Lower leg skin (tissue), 3 donors: ENCODE results near the gene ORC1.

Experiments used
- CTCF ChIP-seq, 3 donors: fragments of 450-650 bp; IDR thresholded peaks; one replicate each; pipeline ENCODE4 v1.5.1; 2016; ENCODE audit warnings: antibody characterized with exemption in 3 of 3, mild to moderate bottlenecking in 3 of 3, moderate library complexity in 2 of 3
- POLR2A ChIP-seq, 2 donors: fragments of 450-650 bp; IDR thresholded peaks; one replicate each; pipeline ENCODE4 v1.6.1; 2016 to 2017; ENCODE audit warnings: antibody characterized with exemption in 2 of 2, mild to moderate bottlenecking in 1 of 2, moderate library complexity in 1 of 2

DNA sequence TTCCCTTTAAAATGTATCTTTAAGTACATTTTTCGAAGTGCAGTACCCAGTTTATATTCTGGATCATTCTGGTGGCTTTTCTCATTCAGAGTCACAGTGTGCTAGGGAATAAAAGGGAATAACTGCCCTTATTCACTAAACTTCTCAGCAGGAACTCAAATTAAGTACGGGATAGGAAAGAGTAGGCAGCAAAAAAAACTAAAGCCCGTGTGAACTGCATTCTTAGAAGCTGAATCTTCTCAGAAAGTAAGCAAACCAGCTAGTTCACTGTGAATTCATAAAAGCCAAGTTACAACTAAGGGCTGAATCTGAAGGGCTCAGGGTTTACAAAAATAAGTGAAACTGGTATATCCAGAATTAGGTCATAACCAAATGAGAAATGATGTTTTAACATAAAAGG lies 22.1 kb upstream of the ORC1 start:
- TF ChIP-seq POLR2A (IDR thresholded peaks at IDR 0.05) (no peak), CTCF (IDR thresholded peaks at IDR 0.05) (no peak)
